GM19455 (cell line): Measurements from ENCODE around the gene DYNC1LI1.

Experiments
- ATAC-seq: cut with Tn5 transposase; IDR thresholded peaks from one replicate; pipeline ENCODE4 v1.9.1; 2021; ENCODE audit not compliant: unreplicated experiment

The DYNC1LI1 gene

DNA sequence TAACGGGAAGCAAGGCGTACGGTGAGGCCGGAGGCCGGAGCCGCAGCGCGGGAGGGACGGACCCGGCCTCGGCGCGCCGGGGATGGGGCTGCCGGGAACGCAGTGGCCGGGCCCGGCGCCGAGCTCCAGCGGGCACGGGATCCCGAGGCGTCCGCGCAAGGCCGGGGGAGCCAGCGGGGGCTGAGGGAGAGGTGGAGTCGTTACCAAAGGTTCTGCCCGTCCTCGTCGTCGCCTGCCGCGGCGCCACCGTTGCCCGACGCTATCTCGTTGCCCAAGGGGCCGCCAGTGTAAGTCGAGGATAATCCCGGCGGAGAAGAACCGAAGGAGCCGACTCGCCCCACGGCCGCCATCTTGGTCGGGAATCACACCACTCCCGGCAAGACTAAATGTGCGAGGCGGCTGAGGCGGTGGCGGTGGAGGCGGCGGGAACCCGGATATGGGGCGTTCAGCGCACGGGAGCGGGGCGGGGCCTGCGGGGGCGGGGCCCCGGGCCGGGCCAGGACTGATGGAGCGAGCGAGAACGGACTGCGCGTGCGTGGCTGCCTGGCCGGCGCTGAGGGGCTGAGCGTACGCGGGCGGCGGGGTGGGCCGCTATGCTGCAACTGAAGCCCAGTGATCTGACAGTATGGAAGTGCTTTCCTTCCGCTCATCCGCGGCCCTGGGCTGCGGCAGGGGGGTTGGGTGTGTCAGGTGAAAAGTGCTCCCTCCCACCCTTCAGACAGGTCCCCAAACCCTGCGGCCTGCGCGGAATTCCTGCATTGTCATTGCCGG is at the start of gene DYNC1LI1:
TSS of gene DYNC1LI1 (minus strand) at position 438 of the 771 bp plus-strand sequence. CDS start at position 350, 88 bp downstream.
- ATAC-seq: peak; percentile 81

GRCh38 chr3:32619395-32619794 is 48.7 kb upstream of the DYNC1LI1 start:
- ATAC-seq: no peak

GRCh38 chr3:32616267-32616962 is 45.8 kb upstream of the DYNC1LI1 start:
- ATAC-seq: no peak

- no peak for ATAC-seq
These were observed 44.3 kb upstream of the DYNC1LI1 start for GRCh38 chr3:32614956-32615355.

GRCh38 chr3:32613183-32613582 is 42.5 kb upstream of the DYNC1LI1 start:
- ATAC-seq: no peak

GRCh38 chr3:32612547-32612946 is 41.9 kb upstream of the DYNC1LI1 start:
- no peak for ATAC-seq

GRCh38 chr3:32607522-32607921 is 36.9 kb upstream of the DYNC1LI1 start:
- ATAC-seq: no peak

DNA sequence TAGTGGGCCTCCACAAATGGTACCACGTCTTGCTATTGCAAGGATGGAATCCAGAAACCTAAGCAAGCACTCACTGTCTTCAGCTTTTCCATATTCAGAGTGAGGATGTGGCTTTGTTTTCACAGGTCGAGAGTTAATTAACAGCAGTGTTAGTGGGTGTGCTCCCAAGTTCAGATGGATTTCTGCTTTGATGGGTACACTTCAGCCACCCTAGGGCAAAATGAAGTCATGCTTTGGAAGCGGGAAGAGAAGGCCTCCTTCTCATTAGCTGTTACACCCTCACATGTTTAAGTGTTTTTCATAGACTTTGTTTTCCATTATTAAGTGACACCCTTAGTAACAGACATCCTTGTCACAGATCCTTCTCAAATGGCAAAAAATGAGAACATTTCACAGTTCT is 36.3 kb upstream of the DYNC1LI1 start:
- no peak for ATAC-seq

GRCh38 chr3:32606277-32606676 is 35.6 kb upstream of the DYNC1LI1 start:
- ATAC-seq: no peak

DNA sequence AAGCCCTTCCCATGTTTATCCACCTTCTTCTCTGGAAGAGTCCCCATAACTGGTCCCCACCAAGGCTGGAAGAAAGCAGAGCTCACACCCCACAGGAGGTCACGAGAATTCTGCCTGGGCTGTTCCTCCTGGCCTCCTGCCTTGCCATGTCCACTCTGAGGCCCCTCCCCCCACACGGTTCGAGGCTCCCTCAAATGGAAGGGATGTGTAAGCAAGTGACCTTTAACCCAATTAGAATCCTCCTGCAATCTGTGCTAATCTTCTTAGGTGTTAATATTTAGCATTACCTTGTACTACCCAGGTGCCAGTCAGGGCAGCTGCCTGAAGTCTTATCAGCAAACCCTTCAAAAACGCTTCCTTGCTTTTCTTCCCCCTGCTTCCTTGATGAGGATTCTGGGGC is 32.4 kb upstream of the DYNC1LI1 start:
- ATAC-seq: no peak

GRCh38 chr3:32602206-32602605 is 31.5 kb upstream of the DYNC1LI1 start:
- no peak for ATAC-seq

- no peak for ATAC-seq
These were observed 31.1 kb upstream of the DYNC1LI1 start for GRCh38 chr3:32601722-32602121.

DNA sequence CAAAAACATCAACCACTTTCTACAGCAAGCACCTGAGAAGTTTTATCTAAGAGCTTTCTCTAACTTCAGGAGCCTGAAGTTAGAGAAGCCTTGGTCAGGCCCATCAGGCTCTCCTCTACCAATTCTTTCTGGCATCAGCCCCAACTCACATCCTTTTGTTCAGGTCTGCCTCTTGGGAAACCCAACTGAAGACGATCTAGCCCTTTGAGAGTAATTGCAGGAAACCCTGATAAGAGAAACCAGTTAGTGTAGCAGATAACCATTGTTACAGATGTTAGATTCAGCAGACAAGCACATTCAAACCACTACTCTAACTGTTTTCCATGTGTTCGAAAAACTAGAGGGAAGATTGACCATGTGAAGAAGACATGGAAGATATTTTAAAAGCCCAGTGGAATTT is 27.0 kb upstream of the DYNC1LI1 start:
- no peak for ATAC-seq

DNA sequence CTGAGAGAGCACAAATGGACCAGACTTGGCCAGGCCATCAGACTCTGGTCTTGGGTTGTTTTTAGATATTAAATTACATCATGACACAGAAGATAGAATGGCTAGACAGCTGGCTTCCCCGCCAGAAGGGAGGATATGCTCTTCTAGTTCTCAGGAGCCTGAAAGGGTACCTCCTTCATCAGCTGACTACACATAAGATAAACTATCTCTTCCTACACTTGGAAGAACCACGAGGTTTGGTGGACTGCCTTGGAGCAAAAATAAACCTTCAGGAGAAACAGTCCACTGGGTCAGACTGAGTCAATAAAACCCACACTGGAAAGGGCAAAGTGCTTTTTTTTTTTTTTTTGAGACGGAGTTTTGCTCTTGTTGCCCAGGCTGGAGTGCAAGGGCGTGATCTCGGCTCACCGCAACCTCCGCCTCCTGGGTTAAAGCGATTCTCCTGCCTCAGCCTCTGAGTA is 26.3 kb upstream of the DYNC1LI1 start:
- no peak for ATAC-seq

GRCh38 chr3:32596282-32596908 is 25.7 kb upstream of the DYNC1LI1 start:
- ATAC-seq: no peak

DNA sequence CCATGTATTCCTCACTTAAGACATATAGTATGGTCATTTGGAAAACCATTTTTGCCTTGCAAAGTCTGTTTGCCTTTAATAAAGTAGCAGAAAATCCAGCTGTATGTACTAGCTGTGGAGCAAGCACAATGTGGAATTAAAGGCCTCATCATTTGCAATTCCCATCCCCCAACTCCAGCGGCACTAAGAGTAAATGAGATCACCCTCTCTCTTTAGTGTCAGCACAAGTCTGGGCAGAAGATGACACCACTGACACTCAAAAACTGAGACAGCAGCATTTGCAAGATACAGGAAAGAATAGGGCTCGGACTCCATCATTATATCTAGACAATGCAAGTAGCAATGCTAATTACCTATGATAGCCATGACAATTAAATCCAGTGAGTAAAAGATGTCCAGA is 24.7 kb upstream of the DYNC1LI1 start:
- no peak for ATAC-seq

GRCh38 chr3:32593903-32594525 is 23.4 kb upstream of the DYNC1LI1 start:
- ATAC-seq: no peak

DNA sequence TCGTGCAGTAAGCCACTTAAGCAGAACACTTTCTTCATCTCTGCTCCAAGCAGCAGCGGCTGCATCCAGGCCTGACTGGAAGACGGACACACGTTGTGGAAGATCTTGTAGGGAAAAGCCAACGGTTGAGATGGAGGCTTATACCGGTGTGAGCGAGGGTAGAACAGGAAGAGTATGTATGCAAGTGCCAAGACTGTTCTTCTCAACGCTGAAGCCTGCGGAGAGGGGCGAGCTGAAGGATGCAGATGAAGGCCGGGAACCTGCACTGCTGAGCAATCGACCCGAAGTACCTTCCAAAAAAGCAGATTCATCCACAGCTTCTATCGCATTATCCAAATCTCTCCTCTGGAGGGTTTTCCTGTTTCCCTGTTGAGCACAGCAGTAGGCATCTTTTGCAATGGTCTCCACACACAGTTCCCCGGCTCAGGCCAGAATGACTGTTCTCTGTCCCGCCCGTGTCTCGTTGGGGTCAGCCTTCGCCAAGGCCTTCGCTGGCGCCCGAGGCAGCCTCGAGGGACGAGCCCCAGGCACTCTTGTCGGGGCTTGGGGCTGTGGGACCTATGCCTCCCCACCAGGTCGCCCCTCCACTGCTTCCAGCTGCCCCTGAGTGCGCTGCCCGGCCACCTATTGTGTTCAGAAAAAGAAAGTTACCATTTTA is 22.2 kb upstream of the DYNC1LI1 start:
- ATAC-seq: no peak

- no peak for ATAC-seq
These were observed 21.4 kb upstream of the DYNC1LI1 start for GRCh38 chr3:32592011-32592410.

DNA sequence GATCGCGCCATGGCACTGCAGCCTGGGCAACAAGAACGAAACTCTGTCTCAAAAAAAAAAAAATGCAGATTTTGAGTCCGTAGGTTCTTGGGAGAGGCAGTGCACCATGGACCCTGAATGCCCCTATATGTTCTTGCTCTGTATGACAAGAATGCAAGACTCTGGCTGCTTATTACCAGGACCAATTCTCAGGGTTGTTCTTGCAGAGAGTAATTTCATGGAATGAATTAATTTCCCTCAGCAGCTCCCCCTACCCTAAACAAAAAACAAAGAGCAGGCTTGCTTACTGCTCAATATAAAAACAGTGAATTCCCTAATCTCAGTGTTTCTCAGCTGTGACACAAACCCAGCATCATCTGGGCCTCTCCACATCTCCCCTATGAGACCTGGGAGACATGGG is 20.5 kb upstream of the DYNC1LI1 start:
- ATAC-seq: no peak

- ATAC-seq: no peak
These were observed 15.7 kb upstream of the DYNC1LI1 start for GRCh38 chr3:32586356-32586755.
